ENCODE measurements around the gene RPRD2.
A peak's percentile ranks its signal among the peaks of the same experiment; 100 is the strongest.
"Not testable (repeated sequence)": the region's sequence is repeated elsewhere in the genome, so short reads cannot be mapped to it uniquely, and the experiment has no call there.

RPRD2 gene

DNA sequence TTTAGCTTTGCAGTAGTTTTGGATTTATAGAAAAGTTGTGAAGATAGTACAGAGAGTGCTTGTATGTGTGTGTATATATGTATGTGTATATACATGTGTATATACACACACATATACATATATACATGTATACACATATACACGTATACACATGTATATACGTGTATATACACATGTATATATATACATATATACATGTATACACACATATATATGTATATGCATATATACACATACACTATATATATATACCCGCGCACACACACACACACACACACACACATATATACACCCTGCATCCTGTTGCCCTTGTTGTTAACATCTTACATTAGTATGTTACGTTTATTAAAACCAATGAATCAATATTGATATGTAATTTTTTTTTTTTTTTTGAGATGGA is 24.3 kb downstream of the RPRD2 start:
- H3K4me3 ChIP-seq (ENCODE audit: low read depth, low read length) = no peak overlapping the region
- no peak for DNase-seq (ENCODE audit: low read depth, low spot score)
- no peak for TF ChIP-seq CTCF (IDR thresholded peaks at IDR 0.05; ENCODE audit: low read depth, low read length)
- in situ Hi-C loops (cut with HindIII; ENCODE audit: low sequenced_read_pairs) = no loop called here

DNA sequence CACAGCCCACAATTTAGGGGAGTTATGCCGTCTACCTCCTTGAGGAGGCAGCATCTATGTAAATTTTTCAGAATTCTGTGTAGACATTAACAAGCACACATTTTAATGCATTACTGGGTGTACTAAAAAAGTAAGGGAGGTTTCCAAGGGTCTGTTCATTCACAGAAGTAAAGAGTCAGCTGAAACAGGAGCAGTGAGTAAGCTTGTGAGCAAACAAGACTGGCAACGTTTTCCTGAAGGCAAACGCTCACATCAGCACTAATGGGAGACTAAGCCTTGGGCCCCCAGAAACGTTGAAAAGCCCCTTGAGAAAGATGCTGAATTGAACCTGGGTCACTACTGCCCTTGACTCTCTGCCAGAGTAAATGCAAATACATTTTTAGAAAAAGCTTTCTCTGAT is 25.7 kb downstream of the RPRD2 start:
- H3K4me3 ChIP-seq (ENCODE audit: low read depth, low read length) = no peak overlapping the region

GRCh38 chr1:150392627-150393026 is 28.7 kb downstream of the RPRD2 start:
- TF ChIP-seq CTCF (IDR thresholded peaks at IDR 0.05; ENCODE audit: low read depth, low read length) = no peak
- in situ Hi-C loops (cut with HindIII; ENCODE audit: low sequenced_read_pairs) = no loop called here
- no peak overlapping the region for H3K4me3 ChIP-seq (ENCODE audit: low read depth, low read length)
- no peak for DNase-seq (ENCODE audit: low read depth, low spot score)

More for the DNA sequence above, 25.7 kb downstream of the RPRD2 start:
- TF ChIP-seq CTCF (IDR thresholded peaks at IDR 0.05; ENCODE audit: low read depth, low read length) = peak; percentile 3
- no peak for DNase-seq (ENCODE audit: low read depth, low spot score)
- in situ Hi-C loops (cut with HindIII; ENCODE audit: low sequenced_read_pairs) = no loop called here

DNA sequence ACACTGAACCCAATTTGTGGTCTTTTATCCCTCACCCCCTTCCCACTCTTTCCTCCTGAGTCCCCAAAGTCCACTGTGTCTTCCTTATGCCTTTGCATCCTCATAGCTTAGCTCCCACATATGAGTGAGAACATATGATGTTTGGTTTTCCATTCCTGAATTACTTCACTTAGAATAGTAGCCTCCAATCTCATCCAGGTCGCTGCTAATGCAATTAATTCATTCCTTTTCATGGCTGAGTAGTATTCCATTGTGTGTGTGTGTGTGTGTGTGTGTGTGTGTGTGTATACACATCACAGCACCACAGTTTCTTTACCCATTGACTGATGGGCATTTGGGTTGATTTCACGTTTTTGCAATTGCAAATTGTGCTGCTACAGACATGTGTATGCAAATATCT is 31.2 kb downstream of the RPRD2 start:
- H3K4me3 ChIP-seq (ENCODE audit: low read depth, low read length); DNase-seq (ENCODE audit: low read depth, low spot score); in situ Hi-C loops (cut with HindIII; ENCODE audit: low sequenced_read_pairs): not testable (repeated sequence)

- no peak overlapping the region for H3K4me3 ChIP-seq (ENCODE audit: low read depth, low read length)
- no peak for DNase-seq (ENCODE audit: low read depth, low spot score)
- in situ Hi-C loops (cut with HindIII; ENCODE audit: low sequenced_read_pairs) = no loop called here
- TF ChIP-seq CTCF (IDR thresholded peaks at IDR 0.05; ENCODE audit: low read depth, low read length) = no peak
Observed at GRCh38 chr1:150397392-150398032, 33.6 kb downstream of the RPRD2 start.

- no peak for DNase-seq (ENCODE audit: low read depth, low spot score)
- in situ Hi-C loops (cut with HindIII; ENCODE audit: low sequenced_read_pairs) = no loop called here
- H3K4me3 ChIP-seq (ENCODE audit: low read depth, low read length) = no peak overlapping the region
- no peak for TF ChIP-seq CTCF (IDR thresholded peaks at IDR 0.05; ENCODE audit: low read depth, low read length)
Observed at GRCh38 chr1:150404465-150404864, 40.5 kb downstream of the RPRD2 start.

- no peak for TF ChIP-seq CTCF (IDR thresholded peaks at IDR 0.05; ENCODE audit: low read depth, low read length)
- no peak for DNase-seq (ENCODE audit: low read depth, low spot score)
- in situ Hi-C loops (cut with HindIII; ENCODE audit: low sequenced_read_pairs) = no loop called here
- H3K4me3 ChIP-seq (ENCODE audit: low read depth, low read length) = no peak overlapping the region
Observed at GRCh38 chr1:150405660-150406059, 41.7 kb downstream of the RPRD2 start.

Measured in astrocyte of the spinal cord (primary cell).